HepG2 (cell line): Measurements from ENCODE around the gene SMYD1. TPM values are rescaled to one million over a fixed set of nuclear protein-coding genes. Genes with fewer than 3 reads are reported as not detected.
A peak's percentile ranks its signal among the peaks of the same experiment; 100 is the strongest.

Source experiments
- ASH2L ChIP-seq: fragments of 300-600, 200-600 bp; sonication (generic); IDR thresholded peaks from 2 replicates; pipeline ENCODE4 v1.7.0; 2017; ENCODE audit warnings: low read depth, mild to moderate bottlenecking, moderate library complexity, mixed read lengths, low read length; ENCODE audit not compliant: insufficient read length
- DPF2 ChIP-seq: sonication (generic); formaldehyde crosslinking; IDR thresholded peaks from 2 replicates; pipeline ENCODE4 v1.4.0; 2020; ENCODE audit warnings: mild to moderate bottlenecking, low read depth, missing genetic modification reagents, borderline replicate concordance
- IKZF1 ChIP-seq: fragments of 450-650 bp; IDR thresholded peaks from 2 replicates; pipeline ENCODE4 v1.7.1; 2016
- KMT2A ChIP-seq: sonication (generic); formaldehyde crosslinking; IDR thresholded peaks from 2 replicates; pipeline ENCODE4 v1.4.0; 2020; ENCODE audit warnings: missing genetic modification reagents
- POLR2AphosphoS5 ChIP-seq: IDR thresholded peaks from 2 replicates; pipeline ENCODE4 v1.6.1; 2012; ENCODE audit warnings: low read depth, low read length
- PREB ChIP-seq: sonication (generic); formaldehyde crosslinking; IDR thresholded peaks from 2 replicates; pipeline ENCODE4 v1.4.0; 2020; ENCODE audit warnings: missing genetic modification reagents
- RFX5 ChIP-seq: IDR thresholded peaks from 2 replicates; pipeline ENCODE4 v1.6.1; 2011; ENCODE audit warnings: low read depth, low read length, improper control_type of control experiment
- RXRB ChIP-seq: IDR thresholded peaks from 2 replicates; pipeline ENCODE4 v1.6.1; 2016; ENCODE audit warnings: borderline replicate concordance, missing genetic modification reagents, missing compliant biosample characterization
- SMYD3 ChIP-seq: sonication (generic); formaldehyde crosslinking; IDR thresholded peaks from 2 replicates; pipeline ENCODE4 v1.8.1; 2023; ENCODE audit warnings: mild to moderate bottlenecking, missing genetic modification reagents
- U2AF2 ChIP-seq: fragments of 200-400 bp; formaldehyde crosslinking; IDR thresholded peaks from 2 replicates; pipeline ENCODE4 v1.6.1; 2017; ENCODE audit warnings: low read depth, mild to moderate bottlenecking, low read length
- ZNF260 ChIP-seq: sonication (generic); formaldehyde crosslinking; IDR thresholded peaks from 2 replicates; pipeline ENCODE4 v1.4.0; 2020; ENCODE audit warnings: missing genetic modification reagents, low read depth, mild to moderate bottlenecking, borderline replicate concordance
- ZNF510 ChIP-seq: sonication (generic); formaldehyde crosslinking; IDR thresholded peaks from 2 replicates; pipeline ENCODE4 v1.4.0; 2020; ENCODE audit warnings: low read depth, mild to moderate bottlenecking, missing genetic modification reagents
- ZNF512B ChIP-seq: sonication (generic); formaldehyde crosslinking; IDR thresholded peaks from 2 replicates; pipeline ENCODE4 v1.5.1; 2020; ENCODE audit warnings: missing genetic modification reagents, mild to moderate bottlenecking, borderline replicate concordance
- ZNF703 ChIP-seq: sonication (generic); formaldehyde crosslinking; IDR thresholded peaks from 2 replicates; pipeline ENCODE4 v1.5.1; 2020; ENCODE audit warnings: missing genetic modification reagents, mild to moderate bottlenecking, moderate library complexity, borderline replicate concordance
- ZNF841 ChIP-seq: sonication (generic); formaldehyde crosslinking; IDR thresholded peaks from 2 replicates; pipeline ENCODE4 v1.8.1; 2023; ENCODE audit warnings: missing genetic modification reagents, borderline replicate concordance
- polyA plus RNA-seq, 8 experiments: library from polyadenylated mRNA; depleted of rRNA in 3 of 8; stranded (reverse) in 7 of 8; unstranded in 1 of 8; fragments of >200 nt; fragmentation: Illumina TruSeq in 4 of 8; extraction: Trizol in 4 of 8; gene quantifications; 2 replicates each; pipeline versions ENCODE4 v1.2.1 to v1.2.3, GENCODE V29; 2011 to 2016; ENCODE audit warnings: low read depth in 4 of 8, missing spikeins in 1 of 8, mixed read lengths in 1 of 8; ENCODE audit not compliant: insufficient read depth in 1 of 8
- total RNA-seq, 5 experiments: library from RNA; depleted of rRNA; stranded (reverse); fragments of >200 nt; fragmentation: Illumina TruSeq; extraction: Trizol; gene quantifications; 2 replicates each; pipeline ENCODE4 v1.2.3, GENCODE V29; 2016; ENCODE audit warnings: low read depth in 1 of 5
- TF ChIP-seq, protein P1 (sequence below): sonication (generic); IDR thresholded peaks from 2 replicates; pipeline ENCODE4 v1.6.1; 2016; ENCODE audit warnings: low read depth, borderline replicate concordance
- TF ChIP-seq, protein P2 (sequence below): sonication (generic); formaldehyde crosslinking; IDR thresholded peaks from 2 replicates; pipeline ENCODE4 v1.5.0; 2020; ENCODE audit warnings: mild to moderate bottlenecking, missing genetic modification reagents
- TF ChIP-seq, protein P3 (sequence below): sonication (generic); formaldehyde crosslinking; IDR thresholded peaks from 2 replicates; pipeline ENCODE4 v1.5.1; 2020; ENCODE audit warnings: mild to moderate bottlenecking, missing genetic modification reagents, moderate library complexity

The SMYD1 gene
- total and polyA plus RNA-seq, 2 of the 13 experiments (the other 11 are each of a cell fraction or from before 2014, with no cell fraction given) = not detected

GRCh38 chr2:88139203-88139702 is 71.6 kb downstream of the SMYD1 start (continued):
- TF ChIP-seq ZNF510 (CRISPR knock-in tag) (0 out of 2 replicates have a peak, but pooled peaks have one; percentile 54), DPF2 (CRISPR knock-in tag) (peak; percentile 52; the same call in 1 of the 2 replicates), SMYD3 (CRISPR knock-in tag) (no peak), ZNF512B (no peak), ZNF703 (CRISPR knock-in tag) (no peak), ASH2L (peak; percentile 76), ZNF841 (no peak), PREB (no peak), KMT2A (peak; percentile 63; the same call in 1 of the 2 replicates), RFX5 (no peak), U2AF2 (no peak), ZNF260 (CRISPR knock-in tag) (no peak), RXRB (CRISPR knock-in tag) (peak; percentile 95), IKZF1 (no peak), POLR2AphosphoS5 (peak; percentile 74)
- TF ChIP-seq, protein P1, sequence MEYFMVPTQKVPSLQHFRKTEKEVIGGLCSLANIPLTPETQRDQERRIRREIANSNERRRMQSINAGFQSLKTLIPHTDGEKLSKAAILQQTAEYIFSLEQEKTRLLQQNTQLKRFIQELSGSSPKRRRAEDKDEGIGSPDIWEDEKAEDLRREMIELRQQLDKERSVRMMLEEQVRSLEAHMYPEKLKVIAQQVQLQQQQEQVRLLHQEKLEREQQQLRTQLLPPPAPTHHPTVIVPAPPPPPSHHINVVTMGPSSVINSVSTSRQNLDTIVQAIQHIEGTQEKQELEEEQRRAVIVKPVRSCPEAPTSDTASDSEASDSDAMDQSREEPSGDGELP = peak; percentile 76; the same call in 1 of the 2 replicates
- TF ChIP-seq, protein P2, sequence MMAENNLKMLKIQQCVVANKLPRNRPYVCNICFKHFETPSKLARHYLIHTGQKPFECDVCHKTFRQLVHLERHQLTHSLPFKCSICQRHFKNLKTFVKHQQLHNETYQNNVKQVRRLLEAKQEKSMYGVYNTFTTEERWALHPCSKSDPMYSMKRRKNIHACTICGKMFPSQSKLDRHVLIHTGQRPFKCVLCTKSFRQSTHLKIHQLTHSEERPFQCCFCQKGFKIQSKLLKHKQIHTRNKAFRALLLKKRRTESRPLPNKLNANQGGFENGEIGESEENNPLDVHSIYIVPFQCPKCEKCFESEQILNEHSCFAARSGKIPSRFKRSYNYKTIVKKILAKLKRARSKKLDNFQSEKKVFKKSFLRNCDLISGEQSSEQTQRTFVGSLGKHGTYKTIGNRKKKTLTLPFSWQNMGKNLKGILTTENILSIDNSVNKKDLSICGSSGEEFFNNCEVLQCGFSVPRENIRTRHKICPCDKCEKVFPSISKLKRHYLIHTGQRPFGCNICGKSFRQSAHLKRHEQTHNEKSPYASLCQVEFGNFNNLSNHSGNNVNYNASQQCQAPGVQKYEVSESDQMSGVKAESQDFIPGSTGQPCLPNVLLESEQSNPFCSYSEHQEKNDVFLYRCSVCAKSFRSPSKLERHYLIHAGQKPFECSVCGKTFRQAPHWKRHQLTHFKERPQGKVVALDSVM (CRISPR knock-in tag) = 0 out of 2 replicates have a peak, but pooled peaks have one; percentile 27
- TF ChIP-seq, protein P3, sequence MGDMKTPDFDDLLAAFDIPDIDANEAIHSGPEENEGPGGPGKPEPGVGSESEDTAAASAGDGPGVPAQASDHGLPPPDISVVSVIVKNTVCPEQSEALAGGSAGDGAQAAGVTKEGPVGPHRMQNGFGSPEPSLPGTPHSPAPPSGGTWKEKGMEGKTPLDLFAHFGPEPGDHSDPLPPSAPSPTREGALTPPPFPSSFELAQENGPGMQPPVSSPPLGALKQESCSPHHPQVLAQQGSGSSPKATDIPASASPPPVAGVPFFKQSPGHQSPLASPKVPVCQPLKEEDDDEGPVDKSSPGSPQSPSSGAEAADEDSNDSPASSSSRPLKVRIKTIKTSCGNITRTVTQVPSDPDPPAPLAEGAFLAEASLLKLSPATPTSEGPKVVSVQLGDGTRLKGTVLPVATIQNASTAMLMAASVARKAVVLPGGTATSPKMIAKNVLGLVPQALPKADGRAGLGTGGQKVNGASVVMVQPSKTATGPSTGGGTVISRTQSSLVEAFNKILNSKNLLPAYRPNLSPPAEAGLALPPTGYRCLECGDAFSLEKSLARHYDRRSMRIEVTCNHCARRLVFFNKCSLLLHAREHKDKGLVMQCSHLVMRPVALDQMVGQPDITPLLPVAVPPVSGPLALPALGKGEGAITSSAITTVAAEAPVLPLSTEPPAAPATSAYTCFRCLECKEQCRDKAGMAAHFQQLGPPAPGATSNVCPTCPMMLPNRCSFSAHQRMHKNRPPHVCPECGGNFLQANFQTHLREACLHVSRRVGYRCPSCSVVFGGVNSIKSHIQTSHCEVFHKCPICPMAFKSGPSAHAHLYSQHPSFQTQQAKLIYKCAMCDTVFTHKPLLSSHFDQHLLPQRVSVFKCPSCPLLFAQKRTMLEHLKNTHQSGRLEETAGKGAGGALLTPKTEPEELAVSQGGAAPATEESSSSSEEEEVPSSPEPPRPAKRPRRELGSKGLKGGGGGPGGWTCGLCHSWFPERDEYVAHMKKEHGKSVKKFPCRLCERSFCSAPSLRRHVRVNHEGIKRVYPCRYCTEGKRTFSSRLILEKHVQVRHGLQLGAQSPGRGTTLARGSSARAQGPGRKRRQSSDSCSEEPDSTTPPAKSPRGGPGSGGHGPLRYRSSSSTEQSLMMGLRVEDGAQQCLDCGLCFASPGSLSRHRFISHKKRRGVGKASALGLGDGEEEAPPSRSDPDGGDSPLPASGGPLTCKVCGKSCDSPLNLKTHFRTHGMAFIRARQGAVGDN (CRISPR knock-in tag) = no peak
